ENCODE data around the gene NR3C1.

The NR3C1 gene

GRCh38 chr5:143370440-143370839 is 33.0 kb downstream of the NR3C1 start:
- Histone ChIP-seq H3K79me1 (replicated peaks; ENCODE audit: low read length, poor library complexity, severe bottlenecking) (peaks cover 12% of the 10 kb centered on the region), H3K23ac (ENCODE audit: low read length in 2 of 2) (no peak overlapping the region), H2AK5ac (ENCODE audit: low read length, severe bottlenecking) (no peak overlapping the region), H3K14ac (ENCODE audit: low read length in 2 of 2) (no peak overlapping the region), H2AFZ (ENCODE audit: low read depth, low read length) (no peak overlapping the region), H2BK5ac (ENCODE audit: low read depth, low read length, poor library complexity, severe bottlenecking) (no peak overlapping the region), H3K4me3 (ENCODE audit: insufficient read depth in 1 of 2, low read depth in 1 of 2, low read length in 2 of 2) (no peak overlapping the region), H3K27ac (ENCODE audit: low read length, poor library complexity, severe bottlenecking) (no peak overlapping the region), H3K27me3 (ENCODE audit: control insufficient read depth in 1 of 2, insufficient read depth in 1 of 2, low read length in 2 of 2) (no peaks in the 10 kb centered on the region), H3K4me1 (ENCODE audit: control insufficient read depth, insufficient read depth, low read depth, low read length) (no peaks in the 10 kb centered on the region), H3K4me2 (ENCODE audit: low read length, poor library complexity, severe bottlenecking) (no peak overlapping the region), H4K91ac (ENCODE audit: low read length) (no peak overlapping the region), H2BK15ac (ENCODE audit: low read depth, poor library complexity, severe bottlenecking) (no peak overlapping the region), H2BK12ac (ENCODE audit: low read length in 2 of 2) (no peak overlapping the region), H3K36me3 (ENCODE audit: control insufficient read depth in 1 of 2, insufficient read depth in 2 of 2, low read depth in 1 of 2, low read length in 2 of 2) (peaks cover 0 to 28% of the 10 kb centered on the region in 2 experiments), H3K9ac (ENCODE audit: low read length) (no peak overlapping the region), H4K8ac (ENCODE audit: low read length) (no peak overlapping the region), H3K4ac (ENCODE audit: low read depth in 1 of 2, low read length in 2 of 2) (no peak overlapping the region), H3K18ac (ENCODE audit: low read depth in 1 of 2, low read length in 2 of 2) (no peak overlapping the region), H2BK120ac (ENCODE audit: low read depth, low read length) (no peak overlapping the region), H3K9me3 (ENCODE audit: control insufficient read depth, low read length) (no peaks in the 10 kb centered on the region)
- WGBS = 93% methylated on average over 3 of the region's 3 CpGs
- no peak for DNase-seq

GRCh38 chr5:143364061-143364460 is 39.4 kb downstream of the NR3C1 start:
- H2BK15ac ChIP-seq (ENCODE audit: low read depth, poor library complexity, severe bottlenecking) = no peak overlapping the region
- H4K8ac ChIP-seq (ENCODE audit: low read length) = no peak overlapping the region
- DNase-seq = no peak
- no peak overlapping the region for H3K14ac ChIP-seq (ENCODE audit: low read length in 2 of 2)
- H4K91ac ChIP-seq (ENCODE audit: low read length) = no peak overlapping the region
- H3K27ac ChIP-seq (ENCODE audit: low read length, poor library complexity, severe bottlenecking) = no peak overlapping the region
- no peak overlapping the region for H3K4me2 ChIP-seq (ENCODE audit: low read length, poor library complexity, severe bottlenecking)
- no peak overlapping the region for H3K4ac ChIP-seq (ENCODE audit: low read depth in 1 of 2, low read length in 2 of 2)
- H2BK12ac ChIP-seq (ENCODE audit: low read length in 2 of 2) = no peak overlapping the region
- no peak overlapping the region for H3K4me3 ChIP-seq (ENCODE audit: insufficient read depth in 1 of 2, low read depth in 1 of 2, low read length in 2 of 2)
- H2AFZ ChIP-seq (ENCODE audit: low read depth, low read length) = no peak overlapping the region
- H3K4me1 ChIP-seq (ENCODE audit: control insufficient read depth, insufficient read depth, low read depth, low read length) = no peaks in the 10 kb centered on the region
- peaks cover 0 to 18% of the 10 kb centered on the region in 2 experiments for H3K36me3 ChIP-seq (ENCODE audit: control insufficient read depth in 1 of 2, insufficient read depth in 2 of 2, low read depth in 1 of 2, low read length in 2 of 2)
- H3K9me3 ChIP-seq (ENCODE audit: control insufficient read depth, low read length) = peaks cover 4% of the 10 kb centered on the region
- peaks cover 12% of the 10 kb centered on the region for H3K79me1 ChIP-seq (replicated peaks; ENCODE audit: low read length, poor library complexity, severe bottlenecking)
- no peak overlapping the region for H2AK5ac ChIP-seq (ENCODE audit: low read length, severe bottlenecking)
- no peak overlapping the region for H3K18ac ChIP-seq (ENCODE audit: low read depth in 1 of 2, low read length in 2 of 2)
- H2BK120ac ChIP-seq (ENCODE audit: low read depth, low read length) = no peak overlapping the region
- no peak overlapping the region for H3K9ac ChIP-seq (ENCODE audit: low read length)
- no peak overlapping the region for H2BK5ac ChIP-seq (ENCODE audit: low read depth, low read length, poor library complexity, severe bottlenecking)
- no peak overlapping the region for H3K23ac ChIP-seq (ENCODE audit: low read length in 2 of 2)
- 83% methylated on average over 2 of the region's 2 CpGs for WGBS
- no peaks in the 10 kb centered on the region for H3K27me3 ChIP-seq (ENCODE audit: control insufficient read depth in 1 of 2, insufficient read depth in 1 of 2, low read length in 2 of 2)

- 88% methylated on average over 1 of the region's 1 CpG for WGBS
- H2BK5ac ChIP-seq (ENCODE audit: low read depth, low read length, poor library complexity, severe bottlenecking) = no peak overlapping the region
- H3K14ac ChIP-seq (ENCODE audit: low read length in 2 of 2) = no peak overlapping the region
- DNase-seq = no peak
- no peak overlapping the region for H4K91ac ChIP-seq (ENCODE audit: low read length)
- H2BK15ac ChIP-seq (ENCODE audit: low read depth, poor library complexity, severe bottlenecking) = no peak overlapping the region
- H3K79me1 ChIP-seq (replicated peaks; ENCODE audit: low read length, poor library complexity, severe bottlenecking) = peaks cover 8% of the 10 kb centered on the region
- H3K9ac ChIP-seq (ENCODE audit: low read length) = no peak overlapping the region
- H2AK5ac ChIP-seq (ENCODE audit: low read length, severe bottlenecking) = no peak overlapping the region
- H2BK120ac ChIP-seq (ENCODE audit: low read depth, low read length) = no peak overlapping the region
- no peaks in the 10 kb centered on the region for H3K4me1 ChIP-seq (ENCODE audit: control insufficient read depth, insufficient read depth, low read depth, low read length)
- peak overlapping the region; percentile 45 for H4K8ac ChIP-seq (ENCODE audit: low read length)
- peaks cover 0 to 5% of the 10 kb centered on the region in 2 experiments for H3K36me3 ChIP-seq (ENCODE audit: control insufficient read depth in 1 of 2, insufficient read depth in 2 of 2, low read depth in 1 of 2, low read length in 2 of 2)
- no peak overlapping the region for H3K18ac ChIP-seq (ENCODE audit: low read depth in 1 of 2, low read length in 2 of 2)
- no peak overlapping the region for H3K27ac ChIP-seq (ENCODE audit: low read length, poor library complexity, severe bottlenecking)
- H3K4ac ChIP-seq (ENCODE audit: low read depth in 1 of 2, low read length in 2 of 2) = no peak overlapping the region
- H3K27me3 ChIP-seq (ENCODE audit: control insufficient read depth in 1 of 2, insufficient read depth in 1 of 2, low read length in 2 of 2) = no peaks in the 10 kb centered on the region
- no peak overlapping the region for H3K4me3 ChIP-seq (ENCODE audit: insufficient read depth in 1 of 2, low read depth in 1 of 2, low read length in 2 of 2)
- H3K4me2 ChIP-seq (ENCODE audit: low read length, poor library complexity, severe bottlenecking) = no peak overlapping the region
- H2BK12ac ChIP-seq (ENCODE audit: low read length in 2 of 2) = no peak overlapping the region
- H2AFZ ChIP-seq (ENCODE audit: low read depth, low read length) = no peak overlapping the region
- peaks cover 4% of the 10 kb centered on the region for H3K9me3 ChIP-seq (ENCODE audit: control insufficient read depth, low read length)
- no peak overlapping the region for H3K23ac ChIP-seq (ENCODE audit: low read length in 2 of 2)
Measured at GRCh38 chr5:143362664-143363227, 40.7 kb downstream of the NR3C1 start.

- Histone ChIP-seq H3K4me1 (ENCODE audit: control insufficient read depth, insufficient read depth, low read depth, low read length) (no peaks in the 10 kb centered on the region), H3K14ac (ENCODE audit: low read length in 2 of 2) (no peak overlapping the region), H2BK120ac (ENCODE audit: low read depth, low read length) (no peak overlapping the region), H3K27ac (ENCODE audit: low read length, poor library complexity, severe bottlenecking) (no peak overlapping the region), H3K4me3 (ENCODE audit: insufficient read depth in 1 of 2, low read depth in 1 of 2, low read length in 2 of 2) (no peak overlapping the region), H4K8ac (ENCODE audit: low read length) (no peak overlapping the region), H3K9ac (ENCODE audit: low read length) (no peak overlapping the region), H3K23ac (ENCODE audit: low read length in 2 of 2) (no peak overlapping the region), H2BK12ac (ENCODE audit: low read length in 2 of 2) (no peak overlapping the region), H2BK5ac (ENCODE audit: low read depth, low read length, poor library complexity, severe bottlenecking) (no peak overlapping the region), H2BK15ac (ENCODE audit: low read depth, poor library complexity, severe bottlenecking) (no peak overlapping the region), H3K4ac (ENCODE audit: low read depth in 1 of 2, low read length in 2 of 2) (no peak overlapping the region), H2AFZ (ENCODE audit: low read depth, low read length) (no peak overlapping the region), H3K27me3 (ENCODE audit: control insufficient read depth in 1 of 2, insufficient read depth in 1 of 2, low read length in 2 of 2) (no peaks in the 10 kb centered on the region), H3K36me3 (ENCODE audit: control insufficient read depth in 1 of 2, insufficient read depth in 2 of 2, low read depth in 1 of 2, low read length in 2 of 2) (peaks cover 0 to 2% of the 10 kb centered on the region in 2 experiments), H3K4me2 (ENCODE audit: low read length, poor library complexity, severe bottlenecking) (no peak overlapping the region), H3K9me3 (ENCODE audit: control insufficient read depth, low read length) (peaks cover 4% of the 10 kb centered on the region), H3K18ac (ENCODE audit: low read depth in 1 of 2, low read length in 2 of 2) (no peak overlapping the region), H2AK5ac (ENCODE audit: low read length, severe bottlenecking) (no peak overlapping the region), H4K91ac (ENCODE audit: low read length) (no peak overlapping the region), H3K79me1 (replicated peaks; ENCODE audit: low read length, poor library complexity, severe bottlenecking) (peaks cover 8% of the 10 kb centered on the region)
- 79% methylated on average over 3 of the region's 3 CpGs for WGBS
- DNase-seq = peak; percentile 55
Measured at GRCh38 chr5:143361438-143361837, 42.0 kb downstream of the NR3C1 start.

Data from mesenchymal stem cell (in vitro differentiated cells and primary cell).